Activated CD8-positive, alpha-beta memory T cell treated with anti-CD3 and anti-CD28 coated beads, Interleukin-2, amount 50 U/mL, for 24 hours (primary cell): ENCODE data around the gene BTRC.
A peak's percentile ranks its signal among the peaks of the same experiment; 100 is the strongest.
"Not testable (repeated sequence)": the region's sequence is repeated elsewhere in the genome, so short reads cannot be mapped to it uniquely, and the experiment has no call there.

Experiments
- DNase-seq: peaks from one replicate; pipeline ENCODE4 v3.0.0-alpha.2; 2020; ENCODE audit errors: extremely low read depth

The BTRC gene

DNA sequence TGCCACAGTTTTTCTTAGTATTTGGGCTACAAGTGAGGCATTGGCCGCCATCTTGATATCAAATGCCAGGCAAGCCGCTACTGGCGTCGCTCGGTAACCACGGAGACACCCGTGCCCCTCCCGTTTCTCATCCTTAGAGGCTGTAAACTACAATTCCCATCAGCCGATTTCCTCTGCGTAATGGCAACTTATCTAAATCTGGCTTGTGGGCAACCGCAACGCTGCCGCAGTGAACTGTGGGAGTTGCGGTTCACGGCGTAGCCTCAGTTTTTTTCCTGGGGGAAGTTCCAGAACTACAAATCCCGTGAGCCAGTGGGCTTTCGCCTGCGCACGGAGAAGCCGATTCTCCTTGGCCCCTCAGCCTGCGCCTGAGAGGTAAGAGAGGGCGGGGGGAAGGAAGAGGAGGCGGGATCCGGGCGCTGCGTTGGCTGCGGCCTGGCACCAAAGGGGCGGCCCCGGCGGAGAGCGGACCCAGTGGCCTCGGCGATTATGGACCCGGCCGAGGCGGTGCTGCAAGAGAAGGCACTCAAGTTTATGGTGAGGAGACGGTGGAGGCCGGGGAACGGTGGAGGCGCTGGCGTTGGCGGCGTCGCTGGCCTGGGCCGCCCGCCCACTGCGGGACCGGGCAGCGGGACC, at the start of gene BTRC:
TSS of gene BTRC (plus strand) at position 474 of the 636 bp plus-strand sequence. CDS start at position 490, 16 bp downstream.
- DNase-seq, result peak; percentile 92

DNA sequence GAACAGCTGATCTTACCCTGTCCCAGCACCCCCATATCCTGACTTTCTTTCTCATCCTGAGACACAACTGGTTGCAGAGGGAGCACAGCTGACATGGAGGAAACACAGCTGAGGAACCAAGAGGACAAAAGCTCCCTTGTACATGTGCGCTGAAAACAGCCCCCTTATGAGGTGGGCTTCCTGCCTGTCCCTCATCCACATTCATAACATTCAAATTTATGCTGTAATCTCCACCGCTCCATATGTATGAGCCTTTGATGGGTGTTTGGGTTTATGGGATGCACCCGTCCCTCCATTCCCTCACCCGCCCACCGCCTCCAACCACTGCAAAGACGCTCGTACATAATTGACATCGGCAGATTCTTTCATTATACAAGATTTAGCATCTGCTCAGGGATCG, 49.6 kb upstream of the BTRC start:
- no peak for DNase-seq

DNA sequence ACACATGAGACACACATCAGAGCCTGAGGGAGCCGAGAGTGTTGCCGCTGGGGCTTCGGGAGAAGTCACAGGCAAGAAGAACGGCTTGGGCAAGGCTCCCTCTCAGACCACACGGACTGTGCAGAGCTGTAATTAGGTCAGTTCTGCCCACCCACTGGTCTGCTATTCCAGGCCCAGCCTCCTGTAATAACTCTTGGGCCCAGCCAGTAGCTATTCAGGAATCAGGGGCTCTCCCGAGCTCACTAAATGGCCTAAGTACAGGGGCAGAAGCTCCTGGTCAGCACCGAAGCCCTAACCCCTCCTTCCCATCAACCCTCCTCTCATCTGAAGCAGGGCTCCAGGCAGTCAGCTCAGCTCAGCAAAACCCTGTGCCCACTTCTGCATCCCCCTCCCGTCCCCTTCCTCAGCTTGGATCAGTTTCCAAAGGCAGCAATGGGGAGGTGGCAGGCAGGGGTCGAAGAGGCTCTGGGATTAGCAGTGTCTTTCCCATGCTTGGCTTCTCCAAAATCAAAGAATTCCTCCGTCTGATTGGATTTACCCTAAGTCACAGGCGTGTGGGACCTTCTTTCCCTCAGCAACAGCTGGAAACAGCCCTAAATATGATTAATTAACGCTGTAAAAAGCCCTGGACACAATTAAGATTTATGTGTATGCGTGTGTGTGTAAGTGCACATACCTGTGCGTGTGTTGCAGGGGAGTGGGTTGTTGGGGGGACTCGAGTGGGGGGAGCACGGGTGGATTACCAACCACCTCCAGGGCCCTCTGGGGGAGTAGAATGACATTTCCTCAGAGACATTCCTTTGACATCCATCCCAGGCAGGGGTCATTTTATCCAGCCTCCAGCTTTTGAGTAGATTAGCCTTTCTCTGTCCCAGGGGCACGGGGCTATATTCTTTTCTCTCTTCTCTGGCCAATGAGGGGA, 48.4 kb upstream of the BTRC start:
- DNase-seq, result no peak

DNA sequence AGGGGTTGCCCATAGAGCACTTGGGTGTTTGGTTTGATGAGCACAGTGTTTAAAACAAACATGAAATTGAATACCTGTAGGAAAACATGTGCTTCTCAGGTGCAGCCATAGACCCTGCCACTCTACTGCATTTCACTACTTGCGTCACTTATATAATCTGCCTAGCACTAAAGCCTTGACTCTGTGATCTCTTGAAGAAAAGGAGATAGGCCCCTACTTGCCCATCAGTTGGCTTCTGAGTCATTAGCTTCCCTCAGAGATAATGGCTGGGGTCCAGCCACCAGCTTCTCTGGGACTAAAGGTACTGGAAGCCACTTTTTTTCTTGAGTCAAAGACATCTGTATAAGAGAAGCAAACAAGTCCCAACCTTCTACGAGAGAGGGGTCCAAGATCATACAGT, 45.9 kb upstream of the BTRC start:
- DNase-seq, result no peak

DNA sequence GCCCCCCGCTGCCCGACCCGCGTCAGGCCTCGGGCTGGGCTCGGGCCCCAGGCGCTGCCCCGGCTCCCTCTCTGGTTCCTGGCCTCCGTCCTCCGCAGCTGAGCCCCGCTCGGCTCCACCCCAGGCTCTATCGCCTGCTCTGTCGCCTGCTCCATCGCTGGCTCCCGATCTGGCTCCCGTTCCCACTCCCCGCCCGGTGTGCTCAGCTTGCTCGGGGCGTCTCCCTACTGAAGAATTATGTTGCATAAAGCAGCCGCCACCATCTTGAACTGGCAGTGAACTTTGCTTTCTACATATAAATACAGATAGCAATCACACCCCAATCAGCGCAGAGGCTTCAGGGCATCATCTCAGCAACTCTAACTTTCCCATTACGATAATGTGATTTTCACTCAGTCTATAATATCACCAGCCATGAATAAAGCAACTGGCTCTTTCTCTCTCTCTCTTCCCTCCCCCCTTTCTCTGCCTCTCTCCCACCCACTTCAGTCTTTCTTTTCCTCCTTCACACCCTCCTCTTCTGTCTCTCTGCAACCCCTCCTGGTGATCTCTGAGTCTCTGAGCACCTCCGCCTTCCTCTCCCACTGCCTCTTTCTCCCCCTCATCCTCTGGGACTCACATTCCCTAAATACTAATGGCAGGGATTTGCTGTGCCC, 43.3 kb upstream of the BTRC start:
- DNase-seq, result no peak

DNA sequence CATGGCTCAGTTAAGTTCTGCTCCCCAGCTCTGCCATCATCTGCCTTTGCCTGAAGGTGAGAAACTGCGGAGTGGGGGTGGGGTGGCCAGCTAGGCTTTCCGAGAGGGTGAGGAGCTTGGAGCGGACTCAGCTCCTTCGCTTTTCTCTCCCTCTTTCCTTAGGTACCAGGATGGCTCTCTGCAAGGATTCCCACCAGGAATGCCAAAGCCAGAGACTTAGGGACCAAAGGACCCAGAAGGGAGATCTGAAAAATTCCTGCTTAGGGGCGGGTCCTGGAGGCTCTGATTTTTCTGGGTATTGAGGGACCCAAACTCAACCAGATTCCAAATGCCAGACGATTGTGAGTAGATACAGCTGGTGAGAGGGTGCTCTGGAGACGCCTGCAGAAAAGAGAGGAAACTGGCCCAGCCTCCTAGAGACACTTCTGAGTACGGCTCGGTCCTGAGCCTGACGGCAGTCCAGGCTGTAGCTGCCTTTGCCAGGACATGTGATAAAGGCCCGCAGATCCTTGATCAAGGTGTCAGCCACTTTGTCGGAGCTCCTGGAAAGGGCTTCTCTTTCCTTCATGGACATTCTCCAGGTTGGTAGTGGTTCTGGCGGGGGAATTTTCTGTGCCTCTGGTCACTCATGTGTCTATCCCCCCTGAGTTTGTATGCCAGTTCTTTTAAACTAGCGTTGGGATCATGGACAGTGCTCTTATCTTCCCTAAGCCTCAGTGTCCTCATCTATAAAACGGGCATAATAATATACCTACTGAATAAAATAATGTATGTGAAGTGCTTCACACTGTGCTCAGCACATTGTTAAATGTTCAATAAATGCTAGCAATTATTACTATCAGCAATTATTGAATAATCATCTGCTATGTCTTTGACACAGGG, 42.5 kb upstream of the BTRC start:
- DNase-seq, result no peak

DNA sequence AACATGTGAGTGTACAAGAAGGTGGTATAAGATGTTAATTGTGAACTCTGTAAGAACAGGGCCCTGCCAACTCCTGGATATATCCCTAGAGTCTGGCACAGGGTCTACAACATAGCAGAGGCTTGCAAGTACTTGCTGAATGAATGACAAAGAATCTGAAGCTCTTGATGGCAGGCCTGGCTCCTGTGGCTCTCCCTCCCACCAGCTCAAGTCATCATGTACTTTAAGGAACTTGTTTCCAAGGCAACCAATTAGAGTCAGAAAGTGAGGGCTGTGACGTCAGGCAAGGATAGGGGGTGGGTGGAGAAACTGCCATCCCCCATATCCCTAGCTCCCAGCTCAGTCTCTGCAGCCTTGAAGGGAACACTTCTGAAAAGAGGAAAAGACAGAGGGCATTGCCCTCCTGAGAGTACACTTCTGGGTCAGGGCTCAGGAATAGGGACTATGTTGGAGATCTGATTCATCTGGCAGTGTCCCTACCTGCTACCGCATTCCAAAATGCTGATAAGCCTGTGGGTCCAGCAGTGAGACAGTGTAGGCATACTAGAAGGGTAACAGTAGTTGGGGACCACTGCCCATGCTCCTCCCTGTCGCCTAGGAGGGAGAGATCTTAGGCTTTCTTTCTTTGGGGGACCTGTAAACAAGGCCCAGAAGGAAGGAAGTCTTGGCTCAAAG, 34.6 kb upstream of the BTRC start:
- no peak for DNase-seq

DNA sequence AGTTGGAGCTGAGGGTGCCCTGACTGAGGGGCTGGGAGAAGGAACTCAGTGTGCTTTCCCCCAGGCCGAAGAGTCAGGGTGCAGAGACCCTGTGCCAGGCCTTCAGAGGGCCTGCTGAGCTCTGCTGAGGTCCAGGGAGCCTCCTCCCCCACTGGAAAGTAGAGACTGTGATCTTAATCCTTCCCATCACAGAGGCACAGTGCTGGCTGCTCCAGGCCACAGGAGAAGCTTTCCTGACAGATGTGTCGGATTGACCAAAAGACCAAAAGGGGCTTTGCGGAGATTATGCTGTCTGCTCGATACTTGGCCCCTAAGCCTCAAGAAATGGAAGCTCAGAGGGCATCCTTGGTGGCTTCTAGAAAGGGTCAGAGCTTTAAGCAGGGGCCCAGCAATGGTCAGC, 32.9 kb upstream of the BTRC start:
- no peak for DNase-seq

DNA sequence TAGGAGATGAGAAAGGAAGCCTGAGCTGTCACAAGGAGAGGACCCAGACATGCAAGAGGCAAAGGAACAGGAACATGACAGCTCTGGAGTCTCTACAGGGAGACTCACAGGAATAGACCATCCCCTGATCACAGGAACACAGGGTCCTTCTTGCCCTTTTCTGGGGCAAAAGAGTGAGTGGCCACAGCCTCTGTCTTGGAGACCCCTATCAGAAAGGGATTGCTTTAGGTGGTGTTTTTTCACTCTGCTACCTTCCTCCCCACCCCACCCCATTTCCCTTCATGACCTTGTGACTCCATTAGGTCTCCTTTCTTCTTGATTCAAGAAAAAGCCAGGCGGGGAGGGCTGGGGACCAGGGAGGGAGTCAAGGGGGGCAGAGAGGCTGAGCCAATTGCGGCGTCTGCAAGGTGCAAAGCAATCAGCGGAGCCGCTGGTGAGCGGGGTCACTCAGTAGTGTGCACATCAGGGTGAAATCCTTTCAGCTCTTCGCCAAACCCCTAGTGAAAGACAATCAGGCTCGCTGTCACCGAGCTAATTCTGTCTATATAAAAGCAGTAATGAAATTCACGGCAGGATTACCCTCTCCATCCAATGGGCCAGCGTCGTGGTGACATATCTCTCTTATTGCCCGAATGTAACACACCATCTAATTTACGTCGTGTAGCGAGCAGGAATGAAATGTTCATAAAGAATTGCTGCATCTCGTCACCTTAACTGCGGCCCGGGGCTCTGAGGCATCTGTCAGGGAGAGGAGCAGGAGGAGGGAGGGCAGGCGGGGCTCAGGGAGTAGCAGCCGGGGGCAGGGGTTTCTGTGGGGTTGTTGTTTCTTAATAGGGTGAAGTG, 31.5 kb upstream of the BTRC start:
- DNase-seq, result no peak

DNA sequence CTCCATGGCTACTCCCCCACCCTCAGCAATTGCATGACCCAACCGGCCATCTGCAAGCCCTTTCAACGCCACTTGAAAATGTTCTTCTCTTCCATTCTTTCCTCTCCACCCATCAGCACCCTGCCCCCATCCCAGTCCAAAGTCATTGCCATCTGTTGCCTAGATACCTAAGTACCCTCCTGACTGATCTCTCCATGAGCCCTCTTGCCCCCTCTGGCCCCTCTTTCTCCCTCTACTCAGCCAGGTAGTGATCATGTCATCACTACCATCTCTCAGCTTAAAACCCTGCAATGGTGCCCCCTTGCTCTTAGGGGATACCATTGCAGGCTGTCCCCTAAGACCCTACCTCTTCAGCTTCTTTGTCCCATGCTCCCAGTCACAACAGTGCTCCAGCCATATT, 30.5 kb upstream of the BTRC start:
- DNase-seq, result no peak

DNA sequence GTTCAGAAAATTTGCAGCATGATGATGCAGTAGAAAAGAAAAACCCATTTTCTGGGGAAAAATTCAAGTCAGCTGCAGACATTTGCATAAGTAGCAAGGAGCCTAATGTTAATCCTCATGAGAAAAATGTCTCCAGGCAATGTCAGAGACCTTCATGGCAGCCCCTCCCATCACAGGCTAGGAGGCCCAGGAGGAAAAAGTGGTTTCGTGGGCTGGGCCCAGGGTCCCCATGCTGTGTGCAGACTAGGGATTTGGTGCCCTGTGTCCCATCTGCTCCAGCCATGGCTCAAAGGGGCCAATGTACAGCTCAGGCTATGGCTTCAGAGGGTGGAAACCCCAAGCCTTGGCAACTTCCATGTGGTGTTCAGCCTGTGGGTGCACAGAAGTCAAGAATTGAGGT, 26.5 kb upstream of the BTRC start:
- not testable (repeated sequence) for DNase-seq

DNA sequence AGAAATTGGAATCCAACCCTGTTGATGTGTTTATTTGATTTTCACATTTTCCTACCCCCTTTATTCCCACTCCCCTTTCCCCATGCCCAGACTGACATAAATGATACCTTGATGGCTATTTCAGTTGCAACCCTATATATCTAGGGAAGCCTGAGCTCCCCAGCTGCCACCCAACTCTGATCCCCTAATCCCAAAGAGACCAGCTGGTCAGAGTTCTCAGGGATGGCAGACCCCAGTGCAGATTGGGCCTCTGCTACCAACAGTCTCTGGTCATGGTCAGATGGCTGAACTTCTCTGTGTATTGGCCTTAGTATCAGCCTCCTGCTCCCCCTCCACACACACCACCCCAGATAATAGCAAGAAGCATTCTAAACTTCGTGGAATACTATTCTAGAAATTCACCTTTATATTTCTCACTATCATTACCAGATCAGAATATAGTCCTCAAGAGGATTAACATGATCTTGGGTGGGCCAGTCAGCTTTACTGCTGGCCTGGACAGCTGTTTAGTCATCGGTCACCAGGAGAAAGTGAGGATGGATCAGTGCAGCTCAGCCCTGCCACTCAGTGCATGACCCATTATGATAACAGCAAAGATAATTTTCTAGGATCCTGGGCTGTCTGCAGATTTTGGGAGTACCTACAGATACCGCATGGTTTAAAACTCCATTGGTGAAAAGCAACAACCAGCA, 24.5 kb upstream of the BTRC start:
- DNase-seq, result no peak

DNA sequence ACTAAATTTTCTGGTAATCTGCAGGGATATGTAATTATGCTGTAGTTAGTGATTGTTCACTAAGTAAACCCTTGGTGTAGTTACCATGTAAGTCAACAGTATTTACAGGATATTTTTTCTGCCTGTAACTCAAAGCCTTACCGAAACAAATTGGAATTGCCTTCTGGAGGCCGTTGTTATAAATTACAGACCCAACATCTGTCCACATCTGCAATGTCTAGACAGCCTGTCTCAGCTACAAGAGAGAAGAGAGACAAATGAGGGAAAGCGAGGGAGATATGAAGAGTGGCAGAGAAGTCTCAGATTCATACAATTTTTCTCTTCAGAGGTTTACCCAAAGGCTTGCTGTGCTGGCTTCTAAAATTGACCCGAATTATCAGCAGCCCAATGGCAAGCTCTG, 23.7 kb upstream of the BTRC start:
- no peak for DNase-seq

DNA sequence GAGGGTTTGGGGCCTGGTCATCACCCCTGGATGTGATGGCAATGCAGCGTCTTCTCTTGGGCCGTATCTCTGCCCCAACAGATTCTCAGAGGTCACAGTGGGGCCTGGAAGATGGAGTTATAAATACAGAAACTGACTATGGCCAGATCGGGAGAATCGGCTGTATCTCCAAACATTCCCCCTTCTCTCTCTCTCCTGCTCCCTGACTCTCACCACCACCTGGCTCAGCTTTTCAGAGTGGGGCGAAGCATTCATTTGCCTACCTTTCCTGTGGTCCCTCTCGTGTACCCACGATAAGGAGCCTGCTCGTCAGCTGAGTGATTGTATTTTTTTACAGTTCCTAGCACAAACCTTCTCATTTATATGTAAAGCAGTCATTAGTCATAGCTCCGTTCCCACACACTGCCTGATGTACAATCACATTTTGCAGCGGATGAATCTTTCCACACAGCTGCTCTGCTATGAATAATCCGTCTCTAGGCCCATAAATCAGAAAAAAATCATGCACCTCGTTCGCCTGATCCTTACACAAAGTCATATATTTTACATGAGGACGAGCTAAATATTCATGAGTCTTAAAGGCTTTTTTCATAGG, 23.2 kb upstream of the BTRC start:
- no peak for DNase-seq

DNA sequence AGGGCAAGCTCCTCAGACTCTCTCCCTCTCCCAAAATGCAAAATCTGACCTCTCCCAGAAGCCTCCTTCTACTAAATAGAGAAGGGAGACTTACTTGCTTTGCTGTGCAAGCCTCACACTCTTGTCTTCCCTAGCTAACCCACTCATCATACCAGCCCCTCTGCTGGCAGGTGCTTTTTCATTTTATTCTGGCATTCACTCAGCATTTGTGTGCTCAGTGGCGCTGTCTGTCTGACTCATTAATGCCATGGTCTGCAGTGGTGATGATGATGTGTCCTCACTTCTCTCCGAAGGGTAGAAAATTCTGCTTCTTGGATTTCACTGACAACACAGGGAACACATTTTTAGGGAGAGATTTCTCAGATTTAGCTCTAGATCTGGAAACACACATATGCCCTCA, 22.0 kb upstream of the BTRC start:
- DNase-seq, result no peak

DNA sequence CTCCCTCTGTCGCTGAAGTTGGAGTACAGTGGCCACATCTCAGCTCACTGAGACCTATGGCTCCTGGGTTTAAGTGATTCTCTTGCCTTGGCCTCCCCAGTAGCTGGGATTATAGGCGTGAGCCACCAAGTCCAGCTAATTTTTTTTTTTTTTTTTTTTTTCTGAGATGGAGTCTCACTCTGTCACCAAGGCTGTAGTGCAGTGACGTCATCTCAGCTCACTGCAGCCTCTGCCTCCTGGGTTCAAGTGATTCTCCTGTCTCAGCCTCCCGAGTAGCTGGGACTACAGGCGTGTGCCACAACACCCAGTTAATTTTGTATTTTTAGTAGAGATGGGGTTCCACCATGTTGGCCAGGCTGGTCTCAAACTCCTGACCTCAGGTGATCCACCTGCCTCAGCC, 19.7 kb upstream of the BTRC start:
- not testable (repeated sequence) for DNase-seq

DNA sequence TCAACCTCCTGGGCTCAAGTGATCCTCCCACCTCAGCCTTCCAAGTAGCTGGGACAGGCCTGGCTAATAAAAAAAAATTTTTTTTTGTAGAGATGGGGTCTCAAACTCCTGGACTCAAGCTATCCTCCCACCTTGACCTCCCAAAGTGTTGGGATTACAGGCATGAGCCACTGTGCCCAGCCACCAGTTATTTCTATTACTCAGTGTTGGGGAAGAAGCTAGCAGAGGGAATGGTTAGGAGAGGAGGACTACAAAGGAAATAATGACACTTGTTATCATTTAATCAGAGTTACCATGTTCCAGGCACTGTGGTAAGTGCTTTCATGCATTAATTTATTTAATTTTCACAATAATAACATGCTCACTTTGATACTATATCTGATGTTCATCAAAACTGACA, 17.6 kb upstream of the BTRC start:
- no peak for DNase-seq

DNA sequence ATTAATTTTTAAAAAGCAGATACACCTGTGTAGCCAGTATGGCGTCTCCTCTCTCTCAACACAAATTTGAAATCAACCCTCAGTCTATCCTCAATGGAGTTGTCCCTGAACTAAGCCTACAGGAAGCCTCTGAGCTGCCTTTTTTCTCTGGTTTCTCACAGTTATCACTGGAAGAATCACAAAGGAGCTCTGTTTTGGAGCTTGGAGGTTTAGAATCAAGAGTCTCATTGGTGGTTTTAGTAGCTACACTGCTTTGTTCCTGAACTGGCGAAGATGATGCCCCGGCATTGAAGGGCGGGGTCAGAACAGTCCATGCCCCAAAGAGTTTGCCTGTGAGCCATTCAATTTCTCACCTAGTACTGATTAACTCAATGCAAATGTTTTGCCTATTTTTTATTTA, 16.1 kb upstream of the BTRC start:
- DNase-seq, result no peak

DNA sequence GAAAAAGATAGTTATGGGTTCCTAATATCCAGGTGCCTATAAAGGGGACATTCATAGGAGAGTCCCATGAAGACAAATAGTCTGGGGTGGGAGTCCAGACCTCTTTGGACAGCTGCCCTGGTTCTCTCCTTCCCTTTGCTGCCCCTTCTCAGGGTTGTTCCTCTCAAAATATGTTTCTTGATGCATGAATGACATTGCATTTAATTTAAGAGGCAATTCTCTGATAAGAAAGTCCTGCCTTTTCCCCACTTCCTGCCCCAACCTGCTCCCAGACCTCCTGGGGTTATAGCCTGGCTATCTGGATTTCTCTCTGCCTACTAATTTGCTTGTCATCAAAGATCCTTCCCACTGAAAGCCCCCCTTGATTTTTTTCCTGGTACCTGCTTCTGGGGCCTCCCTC, 12.5 kb upstream of the BTRC start:
- DNase-seq, result no peak
